ENCODE data around the gene PERCC1. TPM values are rescaled to one million over a fixed set of nuclear protein-coding genes. Genes with fewer than 3 reads are reported as not detected.

The PERCC1 gene
- total and polyA plus RNA-seq, 2 of the 4 experiments (the other 2 are of a cell fraction): not detected

DNA sequence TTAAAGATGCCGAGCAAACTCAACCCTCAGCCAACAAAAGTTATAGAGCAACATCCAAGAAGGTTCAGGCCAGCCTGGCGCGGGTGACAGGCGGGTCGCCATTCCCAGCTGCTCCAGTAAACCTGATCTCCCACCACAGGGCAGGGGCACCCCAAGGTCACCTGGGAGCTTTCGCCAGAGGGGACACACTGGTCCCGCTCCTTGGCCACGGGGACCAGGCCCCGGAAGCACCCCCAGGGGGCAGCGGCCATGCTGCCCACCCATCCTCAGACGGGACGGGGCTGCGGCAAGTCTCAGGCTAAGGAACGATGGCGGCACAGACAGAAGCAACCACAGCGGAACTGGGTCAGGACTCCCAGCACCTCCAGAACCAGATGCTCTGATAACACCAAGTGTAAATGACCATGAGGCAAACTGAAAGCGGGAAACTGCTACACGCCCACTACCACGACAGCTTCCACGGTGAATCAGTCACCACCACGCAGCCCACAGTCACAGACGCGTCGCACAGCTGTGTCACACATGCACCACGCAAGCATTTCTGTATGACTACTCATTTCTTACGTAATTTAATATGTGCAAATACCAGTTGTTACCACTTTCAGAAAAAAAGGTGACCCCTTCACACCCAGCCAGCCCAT, 27.6 kb downstream of the PERCC1 start:
- DNase-seq: peak; percentile 41

More for the DNA sequence above, 27.6 kb downstream of the PERCC1 start:
- H2AK9ac ChIP-seq (replicated peaks; ENCODE audit: low read depth, low read length, poor library complexity): no peak overlapping the region
- H4K20me1 ChIP-seq (ENCODE audit: insufficient read depth, low read length): no peaks in the 10 kb centered on the region
- dilution Hi-C loops (cut with HindIII; ENCODE audit: low sequenced_read_pairs, unreplicated experiment): no loop called here
- no peak overlapping the region for H2BK15ac ChIP-seq (ENCODE audit: low read depth, low read length)
- H3K9ac ChIP-seq (ENCODE audit: low read depth, low read length): no peak overlapping the region
- H3K14ac ChIP-seq (replicated peaks; ENCODE audit: low read depth, low read length): no peak overlapping the region
- no peak overlapping the region for H3K23ac ChIP-seq (ENCODE audit: low read depth, low read length)
- BruUV-seq (replicated peaks): no TSS peak
- H2AFZ ChIP-seq (replicated peaks; ENCODE audit: low read length, poor library complexity): no peak overlapping the region
- no peaks in the 10 kb centered on the region for H3K4me1 ChIP-seq (ENCODE audit: control insufficient read depth, insufficient read depth, low read length)
- no peak for ATAC-seq (ENCODE audit: low read depth)
- no peak overlapping the region for H3K4ac ChIP-seq (ENCODE audit: low read depth, low read length)
- no peak overlapping the region for H3K18ac ChIP-seq (ENCODE audit: low read depth, low read length)
- intact Hi-C loops (cut with micrococcal nuclease): no loop called here
- H2BK120ac ChIP-seq (ENCODE audit: low read depth, low read length): no peak overlapping the region
- H3K9me1 ChIP-seq (ENCODE audit: insufficient read depth, low read length): no peaks in the 10 kb centered on the region
- ChIA-PET CTCF (no interaction called here), POLR2A (ENCODE audit: unreplicated experiment) (no interaction called here)
- no peak overlapping the region for H3K27ac ChIP-seq (ENCODE audit: insufficient read depth, low read length)
- H3K9me3 ChIP-seq (ENCODE audit: control insufficient read depth, insufficient read depth, low read length): no peaks in the 10 kb centered on the region
- H3K79me1 ChIP-seq (ENCODE audit: low read depth in 1 of 2, low read length in 2 of 2): peaks cover 0 to 7% of the 10 kb centered on the region in 2 experiments; a peak in 1 of 4 replicates
- in situ Hi-C loops (cut with MboI; ENCODE audit: low sequenced_read_pairs): no loop called here
- WGBS, 2 experiments (ENCODE audit: extremely low coverage in 2 of 2, insufficient read length in 1 of 2): 94% methylated on average over 11 of the region's 26 CpGs; no CpG with 5 or more reads in 1 of the 2 experiments
- H2AK5ac ChIP-seq (ENCODE audit: low read depth, low read length): no peak overlapping the region
- H2BK5ac ChIP-seq (ENCODE audit: low read depth, low read length, poor library complexity, severe bottlenecking): no peak overlapping the region
- H4K8ac ChIP-seq (ENCODE audit: low read depth in 2 of 2, low read length in 2 of 2): no peak overlapping the region
- H2BK20ac ChIP-seq (ENCODE audit: low read depth, low read length): no peak overlapping the region
- H3K27me3 ChIP-seq (ENCODE audit: control insufficient read depth, insufficient read depth, low read length): no peaks in the 10 kb centered on the region
- H4K5ac ChIP-seq (ENCODE audit: low read depth, low read length): no peak overlapping the region
- peaks cover 50% of the 10 kb centered on the region for H3K36me3 ChIP-seq (ENCODE audit: control insufficient read depth, insufficient read depth, low read length)
- H4K91ac ChIP-seq (ENCODE audit: insufficient read depth, low read depth, low read length): no peak overlapping the region
- H3K56ac ChIP-seq (ENCODE audit: extremely low read depth, insufficient read depth, low read length): no peak overlapping the region
- TF ChIP-seq, protein P1, sequence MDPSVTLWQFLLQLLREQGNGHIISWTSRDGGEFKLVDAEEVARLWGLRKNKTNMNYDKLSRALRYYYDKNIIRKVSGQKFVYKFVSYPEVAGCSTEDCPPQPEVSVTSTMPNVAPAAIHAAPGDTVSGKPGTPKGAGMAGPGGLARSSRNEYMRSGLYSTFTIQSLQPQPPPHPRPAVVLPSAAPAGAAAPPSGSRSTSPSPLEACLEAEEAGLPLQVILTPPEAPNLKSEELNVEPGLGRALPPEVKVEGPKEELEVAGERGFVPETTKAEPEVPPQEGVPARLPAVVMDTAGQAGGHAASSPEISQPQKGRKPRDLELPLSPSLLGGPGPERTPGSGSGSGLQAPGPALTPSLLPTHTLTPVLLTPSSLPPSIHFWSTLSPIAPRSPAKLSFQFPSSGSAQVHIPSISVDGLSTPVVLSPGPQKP (IDR thresholded peaks at IDR 0.05; ENCODE audit: borderline replicate concordance, low read depth, low read length): no peak
- TF ChIP-seq CEBPB (IDR thresholded peaks at IDR 0.05; ENCODE audit: low read depth, low read length): peak; percentile 42; the same call in 1 of the 2 replicates
- no peak overlapping the region for H3K4me2 ChIP-seq (ENCODE audit: low read depth, low read length)
- no peak overlapping the region for H3K4me3 ChIP-seq (ENCODE audit: insufficient read depth, low read depth, low read length)

All from IMR-90 (cell line).